ENCODE data around the gene DGLUCY. TPM values are rescaled to one million over a fixed set of nuclear protein-coding genes. Genes with fewer than 3 reads are reported as not detected.

The DGLUCY gene
- total RNA-seq, 1 donor from 2014 or later: 59.2 TPM

GRCh38 chr14:91232052-91232451, 118.2 kb downstream of the DGLUCY start:
- no peak for TF ChIP-seq CTCF (IDR thresholded peaks at IDR 0.05)
- Histone ChIP-seq H3K4me1 (no peaks in the 10 kb centered on the region), H3K4me3 (no peak overlapping the region), H3K36me3 (peaks cover 0 to 5% of the 10 kb centered on the region in 2 donors), H3K9me3 (peaks cover 0 to 4% of the 10 kb centered on the region in 2 donors), H3K27ac (no peak overlapping the region), H3K27me3 (no peaks in the 10 kb centered on the region)
- no peak for DNase-seq (ENCODE audit: low spot score in 2 of 2)
- intact Hi-C loops (cut with DNase I): no loop called here

- no peaks in the 10 kb centered on the region for H3K27me3 ChIP-seq
- no peaks in the 10 kb centered on the region for H3K36me3 ChIP-seq
- H3K4me1 ChIP-seq: no peaks in the 10 kb centered on the region
- DNase-seq (ENCODE audit: low spot score in 2 of 2): no peak
- H3K27ac ChIP-seq: no peak overlapping the region
- intact Hi-C loops (cut with DNase I): no loop called here
- H3K9me3 ChIP-seq: peaks cover 0 to 4% of the 10 kb centered on the region in 2 donors
- H3K4me3 ChIP-seq: no peak overlapping the region
- no peak for TF ChIP-seq CTCF (IDR thresholded peaks at IDR 0.05)
Measured at GRCh38 chr14:91232603-91233002, 118.7 kb downstream of the DGLUCY start.

GRCh38 chr14:91233936-91234790, 120.3 kb downstream of the DGLUCY start:
- no peak for DNase-seq (ENCODE audit: low spot score in 2 of 2)
- Histone ChIP-seq H3K27me3 (no peaks in the 10 kb centered on the region), H3K27ac (no peak overlapping the region), H3K4me1 (no peaks in the 10 kb centered on the region), H3K9me3 (peaks cover 0 to 9% of the 10 kb centered on the region in 2 donors), H3K36me3 (no peaks in the 10 kb centered on the region), H3K4me3 (no peak overlapping the region)
- no peak for TF ChIP-seq CTCF (IDR thresholded peaks at IDR 0.05)
- intact Hi-C loops (cut with DNase I): no loop called here

GRCh38 chr14:91234791-91235114, 120.9 kb downstream of the DGLUCY start:
- Histone ChIP-seq H3K9me3 (peaks cover 0 to 9% of the 10 kb centered on the region in 2 donors), H3K4me1 (no peaks in the 10 kb centered on the region), H3K4me3 (no peak overlapping the region), H3K27me3 (no peaks in the 10 kb centered on the region), H3K27ac (no peak overlapping the region), H3K36me3 (no peaks in the 10 kb centered on the region)
- no peak for TF ChIP-seq CTCF (IDR thresholded peaks at IDR 0.05)
- intact Hi-C loops (cut with DNase I): no loop called here
- no peak for DNase-seq (ENCODE audit: low spot score in 2 of 2)

GRCh38 chr14:91235841-91236240, 122.0 kb downstream of the DGLUCY start:
- no peaks in the 10 kb centered on the region for H3K36me3 ChIP-seq
- H3K4me1 ChIP-seq: no peaks in the 10 kb centered on the region
- H3K4me3 ChIP-seq: no peak overlapping the region
- peaks cover 0 to 8% of the 10 kb centered on the region in 2 donors for H3K9me3 ChIP-seq
- H3K27me3 ChIP-seq: no peaks in the 10 kb centered on the region
- DNase-seq (ENCODE audit: low spot score in 2 of 2): no peak
- intact Hi-C loops (cut with DNase I): no loop called here
- H3K27ac ChIP-seq: no peak overlapping the region
- no peak for TF ChIP-seq CTCF (IDR thresholded peaks at IDR 0.05)

Measured in ascending aorta (tissue), 2 donors.